Neural cell (in vitro differentiated cells): ENCODE results near the gene WDR54.

Experiments used
- EP300 ChIP-seq: fragments of 450-650 bp; conservative IDR thresholded peaks from 2 replicates; pipeline ENCODE4 v1.6.1; 2014; ENCODE audit warnings: antibody characterized with exemption, mild to moderate bottlenecking, moderate library complexity; ENCODE audit not compliant: poor library complexity, severe bottlenecking
- MXI1 ChIP-seq: fragments of 450-650 bp; conservative IDR thresholded peaks from 2 replicates; pipeline ENCODE4 v1.6.1; 2014; ENCODE audit warnings: antibody characterized with exemption, mild to moderate bottlenecking; ENCODE audit not compliant: poor library complexity, severe bottlenecking
- TF ChIP-seq, protein P1 (sequence below): fragments of 450-650 bp; IDR thresholded peaks from 2 replicates; pipeline ENCODE4 v1.5.1; 2014; ENCODE audit warnings: antibody characterized with exemption, mild to moderate bottlenecking, moderate library complexity; ENCODE audit not compliant: poor library complexity, severe bottlenecking

DNA sequence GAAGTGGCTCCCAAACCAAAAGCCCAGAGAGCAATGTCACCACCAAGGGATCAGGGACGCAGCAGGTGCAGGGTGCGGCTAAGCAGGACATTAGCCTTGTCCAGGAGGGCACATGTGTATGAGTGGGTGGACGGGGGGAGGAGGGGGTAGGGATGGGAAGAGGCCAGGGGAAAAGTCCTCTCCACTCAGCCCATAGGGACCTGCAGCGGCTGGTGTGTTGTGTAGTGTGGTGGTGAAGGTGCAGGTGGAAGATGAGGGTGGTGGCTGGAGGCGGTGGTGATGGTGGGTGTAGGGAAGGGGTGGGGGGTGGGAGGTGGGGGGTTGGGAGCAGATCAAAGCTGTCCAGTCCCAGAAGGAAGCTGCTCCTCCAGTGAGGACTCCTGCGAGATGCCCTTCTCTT, 3.8 kb upstream of the WDR54 start:
- TF ChIP-seq, protein P1, sequence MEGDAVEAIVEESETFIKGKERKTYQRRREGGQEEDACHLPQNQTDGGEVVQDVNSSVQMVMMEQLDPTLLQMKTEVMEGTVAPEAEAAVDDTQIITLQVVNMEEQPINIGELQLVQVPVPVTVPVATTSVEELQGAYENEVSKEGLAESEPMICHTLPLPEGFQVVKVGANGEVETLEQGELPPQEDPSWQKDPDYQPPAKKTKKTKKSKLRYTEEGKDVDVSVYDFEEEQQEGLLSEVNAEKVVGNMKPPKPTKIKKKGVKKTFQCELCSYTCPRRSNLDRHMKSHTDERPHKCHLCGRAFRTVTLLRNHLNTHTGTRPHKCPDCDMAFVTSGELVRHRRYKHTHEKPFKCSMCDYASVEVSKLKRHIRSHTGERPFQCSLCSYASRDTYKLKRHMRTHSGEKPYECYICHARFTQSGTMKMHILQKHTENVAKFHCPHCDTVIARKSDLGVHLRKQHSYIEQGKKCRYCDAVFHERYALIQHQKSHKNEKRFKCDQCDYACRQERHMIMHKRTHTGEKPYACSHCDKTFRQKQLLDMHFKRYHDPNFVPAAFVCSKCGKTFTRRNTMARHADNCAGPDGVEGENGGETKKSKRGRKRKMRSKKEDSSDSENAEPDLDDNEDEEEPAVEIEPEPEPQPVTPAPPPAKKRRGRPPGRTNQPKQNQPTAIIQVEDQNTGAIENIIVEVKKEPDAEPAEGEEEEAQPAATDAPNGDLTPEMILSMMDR = no peak
- TF ChIP-seq MXI1 (no peak), EP300 (no peak)
